ENCODE results near the gene BPIFA3. TPM values are rescaled to one million over a fixed set of nuclear protein-coding genes. Genes with fewer than 3 reads are reported as not detected.

The BPIFA3 gene
- total and polyA plus RNA-seq, 7 experiments from 2014 or later = not detected

- Mint-ChIP-seq H3K4me1 (peaks cover 0 to 2% (median 0%) of the 10 kb centered on the region in 7 donors), H3K36me3 (peaks cover 0 to 5% (median 0%) of the 10 kb centered on the region in 5 donors), H3K4me3 (no peak overlapping the region), H3K27ac (no peak overlapping the region), H3K27me3 (peaks cover 0 to 16% (median 11%) of the 10 kb centered on the region in 5 donors), H3K9me3 (peaks cover 0 to 8% (median 3%) of the 10 kb centered on the region in 11 donors)
- intact Hi-C loops (cut with micrococcal nuclease) = no loop called here
- DNase-seq (no peak), ATAC-seq (no peak)
- CTCF ChIA-PET = interaction anchor here (0.6 kb wide), 1 partner anchor 11 kb away, joined by 3 read pairs; no protein-coding TSS in a partner anchor
- H3K27me3 ChIP-seq (ENCODE audit: control insufficient read depth in 2 of 2, insufficient read depth in 2 of 2, low read length in 2 of 2) = no peaks in the 10 kb centered on the region
- H3K27ac ChIP-seq (ENCODE audit: low read depth, low read length) = no peak overlapping the region
- H3K4me3 ChIP-seq (ENCODE audit: low read length) = no peak overlapping the region
- no peaks in the 10 kb centered on the region for H3K36me3 ChIP-seq (ENCODE audit: control insufficient read depth in 2 of 3, insufficient read depth in 3 of 3, low read length in 3 of 3)
- H3K4me1 ChIP-seq (ENCODE audit: control insufficient read depth in 2 of 2, insufficient read depth in 2 of 2, low read length in 2 of 2) = no peaks in the 10 kb centered on the region
- no peaks in the 10 kb centered on the region for H3K9me3 ChIP-seq (ENCODE audit: control insufficient read depth in 2 of 3, low read length in 3 of 3)
- POLR2A ChIA-PET = no interaction called here
Observed at GRCh38 chr20:33251496-33251895, 34.3 kb downstream of the BPIFA3 start.

DNA sequence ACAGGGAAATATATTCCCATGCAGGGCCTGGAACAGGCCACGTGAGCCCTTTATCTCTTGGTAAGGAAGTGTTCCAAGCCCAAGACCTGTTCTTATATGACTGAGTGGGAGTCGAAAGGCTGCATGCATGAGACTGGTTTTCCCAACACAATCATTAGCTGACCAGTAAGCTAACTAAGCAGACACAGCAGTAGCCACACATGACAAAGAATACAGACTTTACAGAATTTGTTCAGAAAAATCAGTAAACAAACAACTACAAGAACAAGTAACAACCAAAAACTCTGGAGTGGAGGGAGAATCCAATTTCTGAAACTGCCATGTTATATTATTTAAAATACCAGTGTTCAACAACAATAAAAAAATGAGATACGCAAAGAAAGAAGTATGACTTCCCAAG is 35.3 kb downstream of the BPIFA3 start:
- Mint-ChIP-seq H3K27me3 (peaks cover 0 to 25% (median 11%) of the 10 kb centered on the region in 5 donors), H3K27ac (no peak overlapping the region), H3K9me3 (peaks cover 0 to 8% (median 3%) of the 10 kb centered on the region in 11 donors), H3K4me3 (no peak overlapping the region), H3K4me1 (peaks cover 0 to 2% (median 0%) of the 10 kb centered on the region in 7 donors), H3K36me3 (peaks cover 0 to 5% (median 0%) of the 10 kb centered on the region in 5 donors)
- H3K27me3 ChIP-seq (ENCODE audit: control insufficient read depth in 2 of 2, insufficient read depth in 2 of 2, low read length in 2 of 2) = no peaks in the 10 kb centered on the region
- H3K4me3 ChIP-seq (ENCODE audit: low read length) = no peak overlapping the region
- H3K4me1 ChIP-seq (ENCODE audit: control insufficient read depth in 2 of 2, insufficient read depth in 2 of 2, low read length in 2 of 2) = no peaks in the 10 kb centered on the region
- ChIA-PET POLR2A (no interaction called here), CTCF (no interaction called here)
- no peak overlapping the region for H3K27ac ChIP-seq (ENCODE audit: low read depth, low read length)
- DNase-seq (no peak), ATAC-seq (no peak)
- H3K36me3 ChIP-seq (ENCODE audit: control insufficient read depth in 2 of 3, insufficient read depth in 3 of 3, low read length in 3 of 3) = no peaks in the 10 kb centered on the region
- intact Hi-C loops (cut with micrococcal nuclease) = no loop called here
- H3K9me3 ChIP-seq (ENCODE audit: control insufficient read depth in 2 of 3, low read length in 3 of 3) = no peaks in the 10 kb centered on the region

GRCh38 chr20:33255005-33255404 is 37.9 kb downstream of the BPIFA3 start:
- H3K27me3 Mint-ChIP-seq = peaks cover 0 to 32% (median 11%) of the 10 kb centered on the region in 5 donors
- Histone ChIP-seq H3K36me3 (ENCODE audit: control insufficient read depth in 2 of 3, insufficient read depth in 3 of 3, low read length in 3 of 3) (no peaks in the 10 kb centered on the region), H3K4me1 (ENCODE audit: control insufficient read depth in 2 of 2, insufficient read depth in 2 of 2, low read length in 2 of 2) (no peaks in the 10 kb centered on the region), H3K4me3 (ENCODE audit: low read length) (no peak overlapping the region), H3K27me3 (ENCODE audit: control insufficient read depth in 2 of 2, insufficient read depth in 2 of 2, low read length in 2 of 2) (no peaks in the 10 kb centered on the region), H3K9me3 (ENCODE audit: control insufficient read depth in 2 of 3, low read length in 3 of 3) (no peaks in the 10 kb centered on the region), H3K27ac (ENCODE audit: low read depth, low read length) (no peak overlapping the region)
- ATAC-seq (no peak), DNase-seq (no peak)
- no peak overlapping the region for H3K27ac Mint-ChIP-seq
- peaks cover 0 to 8% (median 2%) of the 10 kb centered on the region in 11 donors for H3K9me3 Mint-ChIP-seq
- intact Hi-C loops (cut with micrococcal nuclease) = no loop called here
- peaks cover 0 to 5% (median 0%) of the 10 kb centered on the region in 5 donors for H3K36me3 Mint-ChIP-seq
- POLR2A ChIA-PET = no interaction called here
- CTCF ChIA-PET = no interaction called here
- no peak overlapping the region for H3K4me3 Mint-ChIP-seq
- peaks cover 0 to 4% (median 0%) of the 10 kb centered on the region in 7 donors for H3K4me1 Mint-ChIP-seq

DNA sequence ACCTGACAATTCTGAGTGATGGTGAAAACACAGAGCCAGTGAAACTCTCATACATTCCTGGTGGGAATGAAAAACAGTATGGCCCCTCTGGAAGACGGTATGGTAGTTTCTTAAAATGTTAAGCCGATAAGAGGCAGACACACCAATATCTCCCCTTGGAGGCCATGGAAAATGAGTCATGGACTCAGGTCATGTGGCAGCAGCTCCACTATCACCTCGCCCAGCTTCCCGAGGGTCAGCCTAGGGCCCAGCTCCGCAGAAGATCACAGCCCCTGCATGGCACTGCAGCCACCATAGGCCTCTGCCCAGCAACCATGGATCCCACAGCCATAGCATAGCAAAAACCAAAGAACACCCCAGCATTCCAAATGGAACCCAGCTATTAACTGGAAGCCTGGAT is 40.1 kb downstream of the BPIFA3 start:
- intact Hi-C loops (cut with micrococcal nuclease) = no loop called here
- Mint-ChIP-seq H3K27me3 (peaks cover 6 to 46% (median 25%) of the 10 kb centered on the region in 5 donors), H3K9me3 (peaks cover 0 to 17% (median 3%) of the 10 kb centered on the region in 11 donors), H3K36me3 (peaks cover 0 to 5% (median 3%) of the 10 kb centered on the region in 5 donors), H3K27ac (no peak overlapping the region), H3K4me1 (peaks cover 0 to 8% (median 0%) of the 10 kb centered on the region in 7 donors), H3K4me3 (no peak overlapping the region)
- ChIA-PET POLR2A (no interaction called here), CTCF (no interaction called here)
- Histone ChIP-seq H3K9me3 (ENCODE audit: control insufficient read depth in 2 of 3, low read length in 3 of 3) (peaks cover 0 to 4% (median 0%) of the 10 kb centered on the region in 3 experiments), H3K4me1 (ENCODE audit: control insufficient read depth in 2 of 2, insufficient read depth in 2 of 2, low read length in 2 of 2) (no peaks in the 10 kb centered on the region), H3K27ac (ENCODE audit: low read depth, low read length) (no peak overlapping the region), H3K27me3 (ENCODE audit: control insufficient read depth in 2 of 2, insufficient read depth in 2 of 2, low read length in 2 of 2) (no peaks in the 10 kb centered on the region), H3K36me3 (ENCODE audit: control insufficient read depth in 2 of 3, insufficient read depth in 3 of 3, low read length in 3 of 3) (no peaks in the 10 kb centered on the region), H3K4me3 (ENCODE audit: low read length) (no peak overlapping the region)
- ATAC-seq (no peak), DNase-seq (no peak)

GRCh38 chr20:33259371-33259770 is 42.2 kb downstream of the BPIFA3 start:
- Mint-ChIP-seq H3K9me3 (peaks cover 0 to 12% (median under 1%) of the 10 kb centered on the region in 11 donors), H3K27ac (no peak overlapping the region), H3K4me3 (no peak overlapping the region), H3K4me1 (peaks cover 0 to 10% (median 0%) of the 10 kb centered on the region in 7 donors), H3K36me3 (peaks cover 0 to 3% (median under 1%) of the 10 kb centered on the region in 5 donors), H3K27me3 (peaks cover 6 to 52% (median 25%) of the 10 kb centered on the region in 5 donors)
- Histone ChIP-seq H3K4me3 (ENCODE audit: low read length) (no peak overlapping the region), H3K9me3 (ENCODE audit: control insufficient read depth in 2 of 3, low read length in 3 of 3) (peaks cover 0 to 4% (median 0%) of the 10 kb centered on the region in 3 experiments), H3K36me3 (ENCODE audit: control insufficient read depth in 2 of 3, insufficient read depth in 3 of 3, low read length in 3 of 3) (no peaks in the 10 kb centered on the region), H3K27ac (ENCODE audit: low read depth, low read length) (no peak overlapping the region), H3K27me3 (ENCODE audit: control insufficient read depth in 2 of 2, insufficient read depth in 2 of 2, low read length in 2 of 2) (no peaks in the 10 kb centered on the region), H3K4me1 (ENCODE audit: control insufficient read depth in 2 of 2, insufficient read depth in 2 of 2, low read length in 2 of 2) (no peaks in the 10 kb centered on the region)
- ChIA-PET POLR2A (no interaction called here), CTCF (no interaction called here)
- DNase-seq (no peak), ATAC-seq (no peak)
- intact Hi-C loops (cut with micrococcal nuclease) = no loop called here

GRCh38 chr20:33261465-33261864 is 44.3 kb downstream of the BPIFA3 start:
- Histone ChIP-seq H3K9me3 (ENCODE audit: control insufficient read depth in 2 of 3, low read length in 3 of 3) (peaks cover 0 to 4% (median 0%) of the 10 kb centered on the region in 3 experiments), H3K36me3 (ENCODE audit: control insufficient read depth in 2 of 3, insufficient read depth in 3 of 3, low read length in 3 of 3) (no peaks in the 10 kb centered on the region), H3K4me3 (ENCODE audit: low read length) (no peak overlapping the region), H3K27ac (ENCODE audit: low read depth, low read length) (no peak overlapping the region), H3K27me3 (ENCODE audit: control insufficient read depth in 2 of 2, insufficient read depth in 2 of 2, low read length in 2 of 2) (no peaks in the 10 kb centered on the region), H3K4me1 (ENCODE audit: control insufficient read depth in 2 of 2, insufficient read depth in 2 of 2, low read length in 2 of 2) (no peaks in the 10 kb centered on the region)
- ChIA-PET POLR2A (no interaction called here), CTCF (no interaction called here)
- no peak for ATAC-seq
- Mint-ChIP-seq H3K4me3 (no peak overlapping the region), H3K27me3 (peaks cover 6 to 40% (median 20%) of the 10 kb centered on the region in 5 donors), H3K36me3 (peaks cover 0 to 3% (median 0%) of the 10 kb centered on the region in 5 donors), H3K4me1 (peaks cover 0 to 8% (median 0%) of the 10 kb centered on the region in 7 donors), H3K9me3 (peaks cover 0 to 11% (median 0%) of the 10 kb centered on the region in 11 donors), H3K27ac (no peak overlapping the region)
- DNase-seq = no peak
- intact Hi-C loops (cut with micrococcal nuclease) = no loop called here

DNA sequence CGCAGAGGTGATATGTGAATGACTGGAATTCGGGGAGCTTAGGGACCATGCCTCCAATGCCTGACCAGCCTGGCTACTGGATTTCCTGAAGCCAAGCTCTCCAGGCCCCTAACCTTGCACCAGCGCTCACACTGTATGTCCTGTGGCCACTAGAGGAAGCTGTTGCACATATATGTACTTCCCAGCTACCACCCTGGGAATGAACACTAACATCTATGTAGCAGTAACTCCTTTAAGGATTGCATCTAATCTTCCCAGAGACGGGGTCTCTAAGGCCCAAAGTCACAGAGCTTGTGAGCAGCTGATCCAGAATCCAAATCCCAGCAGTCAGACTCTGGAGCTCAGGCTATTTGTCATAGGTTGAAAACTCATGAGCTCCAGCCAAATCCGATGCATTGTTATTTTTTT is 45.5 kb downstream of the BPIFA3 start:
- ChIA-PET POLR2A (no interaction called here), CTCF (interaction anchor here (0.7 kb wide), 1 partner anchor 11 kb away, joined by 3 read pairs; no protein-coding TSS in a partner anchor)
- Histone ChIP-seq H3K36me3 (ENCODE audit: control insufficient read depth in 2 of 3, insufficient read depth in 3 of 3, low read length in 3 of 3) (no peaks in the 10 kb centered on the region), H3K27me3 (ENCODE audit: control insufficient read depth in 2 of 2, insufficient read depth in 2 of 2, low read length in 2 of 2) (no peaks in the 10 kb centered on the region), H3K4me1 (ENCODE audit: control insufficient read depth in 2 of 2, insufficient read depth in 2 of 2, low read length in 2 of 2) (no peaks in the 10 kb centered on the region), H3K9me3 (ENCODE audit: control insufficient read depth in 2 of 3, low read length in 3 of 3) (peaks cover 0 to 4% (median 0%) of the 10 kb centered on the region in 3 experiments), H3K4me3 (ENCODE audit: low read length) (no peak overlapping the region), H3K27ac (ENCODE audit: low read depth, low read length) (no peak overlapping the region)
- Mint-ChIP-seq H3K4me3 (no peak overlapping the region), H3K4me1 (peaks cover 0 to 8% (median 0%) of the 10 kb centered on the region in 7 donors), H3K27ac (no peak overlapping the region), H3K36me3 (peaks cover 0 to 3% (median 0%) of the 10 kb centered on the region in 5 donors), H3K27me3 (peaks cover 9 to 33% (median 22%) of the 10 kb centered on the region in 5 donors), H3K9me3 (peaks cover 0 to 11% (median 0%) of the 10 kb centered on the region in 11 donors)
- no peak for DNase-seq
- peak; percentile 63 for ATAC-seq
- intact Hi-C loops (cut with micrococcal nuclease) = no loop called here
